Type B pancreatic cell (in vitro differentiated cells): ENCODE data around the gene HSF2. TPM values are rescaled to one million over a fixed set of nuclear protein-coding genes. Genes with fewer than 3 reads are reported as not detected.
A peak's percentile ranks its signal among the peaks of the same experiment; 100 is the strongest.

Experiments used
- DNase-seq: peaks from one replicate; pipeline ENCODE4 v3.0.0; 2021; ENCODE audit warnings: mixed read lengths; ENCODE audit not compliant: unreplicated experiment; ENCODE audit errors: extremely low spot score
- H3K27ac Mint-ChIP-seq: 2 replicates; pipeline ENCODE4 v1.8.0; 2021; ENCODE audit warnings: mild to moderate bottlenecking, mixed read lengths
- H3K27me3 Mint-ChIP-seq: 2 replicates; pipeline ENCODE4 v1.8.0; 2021; ENCODE audit warnings: mixed read lengths
- H3K36me3 Mint-ChIP-seq: 2 replicates; pipeline ENCODE4 v1.8.0; 2021; ENCODE audit warnings: mixed read lengths
- H3K4me1 Mint-ChIP-seq: one replicate; pipeline ENCODE4 v1.8.0; 2021; ENCODE audit warnings: mixed read lengths; ENCODE audit not compliant: unreplicated experiment
- H3K4me3 Mint-ChIP-seq: 2 replicates; pipeline ENCODE4 v1.8.0; 2021; ENCODE audit warnings: mild to moderate bottlenecking, mixed read lengths
- H3K9me3 Mint-ChIP-seq: 2 replicates; pipeline ENCODE4 v1.8.0; 2021; ENCODE audit warnings: mixed read lengths
- CTCF ChIP-seq: fragments of 200-600 bp; sonication (generic); conservative IDR thresholded peaks from 2 replicates; pipeline ENCODE4 v1.5.0; 2021; ENCODE audit warnings: antibody characterized with exemption, mild to moderate bottlenecking
- total RNA-seq: library from RNA; stranded (reverse); gene quantifications from 2 replicates; pipeline ENCODE4 v1.2.1, GENCODE V29; 2021; ENCODE audit warnings: low replicate concordance

The HSF2 gene
- total RNA-seq, 1 donor from 2014 or later: 22.5 TPM

- peaks cover 23% of the 10 kb centered on the region for H3K4me1 Mint-ChIP-seq
- no peaks in the 10 kb centered on the region for H3K9me3 Mint-ChIP-seq
- peaks cover 15% of the 10 kb centered on the region for H3K36me3 Mint-ChIP-seq
- peak within 1 kb of the TSS; percentile 100 for H3K27ac Mint-ChIP-seq
- no peaks in the 10 kb centered on the region for H3K27me3 Mint-ChIP-seq
- H3K4me3 Mint-ChIP-seq: peak within 1 kb of the TSS; percentile 100
- peak; percentile 89 for DNase-seq
- TF ChIP-seq CTCF: no peak
These were observed 71.9 kb downstream of the HSF2 start, which contains the start of gene SERINC1 for GRCh38 chr6:122471107-122472021. Gene SERINC1, minus strand, starts transcription at chr6:122471807. Its CDS starts 70 bp downstream, at chr6:122471737.

- Mint-ChIP-seq H3K36me3 (peaks cover 11% of the 10 kb centered on the region), H3K9me3 (no peaks in the 10 kb centered on the region), H3K4me3 (peak overlapping the region; percentile 100), H3K4me1 (peaks cover 19% of the 10 kb centered on the region), H3K27ac (peak overlapping the region; percentile 100), H3K27me3 (no peaks in the 10 kb centered on the region)
- TF ChIP-seq CTCF: no peak
- no peak for DNase-seq
These were observed 72.5 kb downstream of the HSF2 start for GRCh38 chr6:122472022-122472340.

GRCh38 chr6:122476131-122476530, 76.7 kb downstream of the HSF2 start:
- H3K36me3 Mint-ChIP-seq: no peaks in the 10 kb centered on the region
- peak; percentile 79 for TF ChIP-seq CTCF
- H3K27me3 Mint-ChIP-seq: no peaks in the 10 kb centered on the region
- H3K9me3 Mint-ChIP-seq: no peaks in the 10 kb centered on the region
- no peaks in the 10 kb centered on the region for H3K4me1 Mint-ChIP-seq
- H3K4me3 Mint-ChIP-seq: no peak overlapping the region
- H3K27ac Mint-ChIP-seq: no peak overlapping the region
- DNase-seq: no peak

GRCh38 chr6:122482750-122483080, 83.3 kb downstream of the HSF2 start:
- Mint-ChIP-seq H3K4me1 (peaks cover 17% of the 10 kb centered on the region), H3K4me3 (peak overlapping the region; percentile 95), H3K9me3 (no peaks in the 10 kb centered on the region), H3K27me3 (no peaks in the 10 kb centered on the region), H3K27ac (peak overlapping the region; percentile 93), H3K36me3 (peaks cover 4% of the 10 kb centered on the region)
- no peak for DNase-seq
- no peak for TF ChIP-seq CTCF

Other genes starting within 250 kb of the HSF2 start
- 82.8 and 101 TPM in 2 replicates for gene SERINC1, start 72.2 kb downstream of the HSF2 start, total RNA-seq
- gene PKIB, start 210.8 kb downstream of the HSF2 start, total RNA-seq: 31.7 and 56.8 TPM in 2 replicates